Suprapubic skin (tissue), 4 donors: Measurements from ENCODE around the gene GRIK3. TPM values are rescaled to one million over a fixed set of nuclear protein-coding genes. Genes with fewer than 3 reads are reported as not detected.

ENCODE experiments used
- DNase-seq, 2 donors: peaks; one replicate each; pipeline ENCODE4 v3.0.0-alpha.2; 2019; ENCODE audit warnings: low spot score in 2 of 2
- H3K27ac ChIP-seq: fragments of 200-600 bp; sonication (generic); one replicate; pipeline ENCODE4 v1.5.1; 2019
- H3K27me3 ChIP-seq: fragments of 200-600 bp; sonication (generic); one replicate; pipeline ENCODE4 v1.5.1; 2019
- H3K36me3 ChIP-seq: fragments of 200-600 bp; sonication (generic); one replicate; pipeline ENCODE4 v1.5.1; 2019
- H3K4me1 ChIP-seq: fragments of 200-600 bp; sonication (generic); one replicate; pipeline ENCODE4 v1.5.1; 2019
- H3K4me3 ChIP-seq: fragments of 200-600 bp; sonication (generic); one replicate; pipeline ENCODE4 v1.5.1; 2019; ENCODE audit warnings: mild to moderate bottlenecking
- H3K9me3 ChIP-seq: fragments of 200-600 bp; sonication (generic); one replicate; pipeline ENCODE4 v1.5.1; 2019
- EP300 ChIP-seq: sonication (generic); formaldehyde crosslinking; IDR thresholded peaks from one replicate; pipeline ENCODE4 v1.6.1; 2017; ENCODE audit warnings: antibody characterized with exemption
- POLR2A ChIP-seq, 2 donors: fragments of 450-650 bp; IDR thresholded peaks; one replicate each; pipeline ENCODE4 v1.6.1; 2017; ENCODE audit warnings: antibody characterized with exemption in 2 of 2, mild to moderate bottlenecking in 2 of 2, moderate library complexity in 2 of 2
- POLR2AphosphoS5 ChIP-seq, 3 donors: sonication (generic); formaldehyde crosslinking; IDR thresholded peaks; one replicate each; pipeline ENCODE4 v1.6.1; 2017; ENCODE audit warnings: antibody characterized with exemption in 3 of 3
- WGBS: methylation state at CpG from one replicate; pipeline ENCODE4 v1.1.5; 2018; 5-methylcytosine and 5-hydroxymethylcytosine counted together
- total RNA-seq, 4 donors: library from RNA; depleted of rRNA; stranded (reverse); fragments of >200 nt; gene quantifications; one replicate each; pipeline ENCODE4 v1.1.0, GENCODE V29; 2016
- TF ChIP-seq, protein P1 (sequence below), 2 donors: fragments of 200-600 bp in 1 of 2; fragments of 450-650 bp in 1 of 2; sonication (generic) in 1 of 2; IDR thresholded peaks; one replicate each; pipeline ENCODE4 v1.5.1; 2016 to 2019; ENCODE audit warnings: antibody characterized with exemption in 2 of 2, mild to moderate bottlenecking in 1 of 2, moderate library complexity in 1 of 2

Gene GRIK3
- total RNA-seq, 4 donors from 2014 or later: 0.18 to 0.64 (median 0.37) TPM

DNA sequence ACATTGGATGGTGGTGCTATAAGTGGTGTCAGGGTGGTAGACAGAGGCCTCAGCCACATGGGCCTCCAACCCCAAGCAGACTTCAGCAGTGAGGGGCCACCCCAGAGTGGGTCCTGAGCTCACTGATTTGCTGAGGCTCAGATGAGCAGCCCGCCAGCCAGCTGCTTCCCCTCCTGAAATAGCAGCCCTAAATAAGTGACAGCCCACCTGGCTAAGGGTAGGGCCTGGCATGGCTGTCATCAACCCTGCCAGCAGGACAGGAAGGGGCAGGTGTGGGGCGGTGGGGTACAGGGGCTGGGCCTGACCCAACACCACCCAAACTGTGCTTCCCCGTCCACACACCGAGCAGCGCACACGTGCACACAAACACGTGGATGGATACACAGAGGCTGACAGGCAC lies 79.3 kb downstream of the GRIK3 start:
- H3K36me3 ChIP-seq: no peaks in the 10 kb centered on the region
- H3K27me3 ChIP-seq: peaks cover 30% of the 10 kb centered on the region
- no peak for DNase-seq
- no peak overlapping the region for H3K27ac ChIP-seq
- WGBS: no CpG with 5 or more reads among the region's 7 CpGs
- TF ChIP-seq POLR2AphosphoS5 (IDR thresholded peaks at IDR 0.05) (no peak), POLR2A (IDR thresholded peaks at IDR 0.05) (no peak), EP300 (no peak)
- TF ChIP-seq, protein P1, sequence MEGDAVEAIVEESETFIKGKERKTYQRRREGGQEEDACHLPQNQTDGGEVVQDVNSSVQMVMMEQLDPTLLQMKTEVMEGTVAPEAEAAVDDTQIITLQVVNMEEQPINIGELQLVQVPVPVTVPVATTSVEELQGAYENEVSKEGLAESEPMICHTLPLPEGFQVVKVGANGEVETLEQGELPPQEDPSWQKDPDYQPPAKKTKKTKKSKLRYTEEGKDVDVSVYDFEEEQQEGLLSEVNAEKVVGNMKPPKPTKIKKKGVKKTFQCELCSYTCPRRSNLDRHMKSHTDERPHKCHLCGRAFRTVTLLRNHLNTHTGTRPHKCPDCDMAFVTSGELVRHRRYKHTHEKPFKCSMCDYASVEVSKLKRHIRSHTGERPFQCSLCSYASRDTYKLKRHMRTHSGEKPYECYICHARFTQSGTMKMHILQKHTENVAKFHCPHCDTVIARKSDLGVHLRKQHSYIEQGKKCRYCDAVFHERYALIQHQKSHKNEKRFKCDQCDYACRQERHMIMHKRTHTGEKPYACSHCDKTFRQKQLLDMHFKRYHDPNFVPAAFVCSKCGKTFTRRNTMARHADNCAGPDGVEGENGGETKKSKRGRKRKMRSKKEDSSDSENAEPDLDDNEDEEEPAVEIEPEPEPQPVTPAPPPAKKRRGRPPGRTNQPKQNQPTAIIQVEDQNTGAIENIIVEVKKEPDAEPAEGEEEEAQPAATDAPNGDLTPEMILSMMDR (IDR thresholded peaks at IDR 0.05): no peak
- no peak overlapping the region for H3K4me3 ChIP-seq
- no peaks in the 10 kb centered on the region for H3K4me1 ChIP-seq
- H3K9me3 ChIP-seq: no peaks in the 10 kb centered on the region

DNA sequence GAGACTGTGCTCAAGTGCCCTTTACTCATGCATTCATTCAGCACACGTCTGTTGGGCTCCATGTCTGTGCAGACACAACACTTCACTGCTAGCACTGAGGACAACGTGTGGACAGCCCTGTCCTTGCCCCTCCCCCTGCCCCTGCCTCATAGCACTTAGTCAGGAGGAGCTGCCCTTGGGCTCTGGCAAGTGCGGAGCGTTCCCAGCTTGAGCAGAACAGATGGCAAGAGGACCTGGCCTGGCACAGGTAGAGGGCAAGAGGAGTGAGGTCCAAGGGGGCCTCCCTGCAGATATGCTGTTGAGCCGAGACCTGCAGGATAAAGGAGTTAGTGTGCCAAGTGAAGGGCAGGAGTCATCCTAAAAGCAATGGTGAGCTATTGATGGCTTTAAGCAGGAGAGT lies 81.3 kb downstream of the GRIK3 start:
- Histone ChIP-seq H3K27me3 (peaks cover 38% of the 10 kb centered on the region), H3K4me3 (no peak overlapping the region), H3K27ac (no peak overlapping the region), H3K36me3 (no peaks in the 10 kb centered on the region), H3K4me1 (no peaks in the 10 kb centered on the region), H3K9me3 (no peaks in the 10 kb centered on the region)
- no peak for DNase-seq
- 91% methylated on average over 1 of the region's 5 CpGs for WGBS
- TF ChIP-seq EP300 (no peak), POLR2AphosphoS5 (IDR thresholded peaks at IDR 0.05) (no peak), POLR2A (IDR thresholded peaks at IDR 0.05) (no peak)
- TF ChIP-seq, protein P1 (IDR thresholded peaks at IDR 0.05): no peak

DNA sequence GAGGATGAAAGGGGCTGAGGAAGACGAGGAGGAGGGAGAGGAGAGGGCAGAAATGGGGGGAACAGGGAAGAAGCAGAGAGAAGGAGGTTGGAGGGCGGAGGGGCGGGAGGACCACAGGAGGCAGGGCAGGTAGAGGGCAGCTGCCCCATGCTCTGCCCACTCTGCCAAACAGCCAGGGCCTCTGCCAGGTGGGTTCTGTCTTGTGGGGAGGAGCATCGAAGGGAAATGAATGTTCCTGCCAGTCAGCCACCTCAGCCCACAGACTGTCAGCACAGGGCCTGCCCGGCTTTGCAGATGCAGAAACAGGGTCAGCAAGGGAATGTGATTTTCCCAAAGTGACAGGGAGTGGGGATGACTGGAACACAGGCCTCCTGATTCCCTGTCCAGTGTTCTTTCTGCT lies 82.6 kb downstream of the GRIK3 start:
- Histone ChIP-seq H3K36me3 (no peaks in the 10 kb centered on the region), H3K4me1 (no peaks in the 10 kb centered on the region), H3K27ac (no peak overlapping the region), H3K27me3 (peaks cover 38% of the 10 kb centered on the region), H3K9me3 (no peaks in the 10 kb centered on the region), H3K4me3 (no peak overlapping the region)
- DNase-seq: no peak
- TF ChIP-seq POLR2AphosphoS5 (IDR thresholded peaks at IDR 0.05) (no peak), EP300 (no peak), POLR2A (IDR thresholded peaks at IDR 0.05) (no peak)
- TF ChIP-seq, protein P1 (IDR thresholded peaks at IDR 0.05): no peak
- 76% methylated on average over 5 of the region's 5 CpGs for WGBS

DNA sequence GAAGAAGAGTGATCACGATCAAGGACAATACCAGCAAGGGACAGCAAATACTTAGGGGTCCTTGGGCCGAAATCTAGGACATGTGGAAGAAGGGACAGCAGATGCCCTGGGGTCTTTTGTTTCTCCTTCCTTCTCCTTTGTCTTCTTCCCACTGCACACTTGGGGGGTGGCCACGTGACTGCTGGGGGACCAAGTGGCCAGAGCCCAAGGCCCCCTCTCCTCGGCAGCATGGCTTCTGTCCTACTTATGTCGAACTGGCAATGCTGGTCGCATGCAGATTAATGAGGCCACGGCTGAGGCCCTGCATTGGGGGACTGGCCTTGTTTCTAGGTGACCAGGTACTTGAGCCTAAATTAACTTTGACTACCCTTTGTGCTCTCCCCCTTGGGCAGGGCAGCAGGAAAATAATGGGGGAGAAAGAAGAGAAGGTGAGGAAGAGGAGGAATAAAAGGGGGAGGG lies 83.0 kb downstream of the GRIK3 start:
- Histone ChIP-seq H3K9me3 (no peaks in the 10 kb centered on the region), H3K4me1 (no peaks in the 10 kb centered on the region), H3K27me3 (peaks cover 39% of the 10 kb centered on the region), H3K4me3 (no peak overlapping the region), H3K36me3 (no peaks in the 10 kb centered on the region), H3K27ac (no peak overlapping the region)
- 43% methylated on average over 7 of the region's 7 CpGs for WGBS
- TF ChIP-seq, protein P1 (IDR thresholded peaks at IDR 0.05): no peak
- no peak for TF ChIP-seq EP300
- TF ChIP-seq POLR2AphosphoS5 (IDR thresholded peaks at IDR 0.05): no peak
- no peak for TF ChIP-seq POLR2A (IDR thresholded peaks at IDR 0.05)
- no peak for DNase-seq

DNA sequence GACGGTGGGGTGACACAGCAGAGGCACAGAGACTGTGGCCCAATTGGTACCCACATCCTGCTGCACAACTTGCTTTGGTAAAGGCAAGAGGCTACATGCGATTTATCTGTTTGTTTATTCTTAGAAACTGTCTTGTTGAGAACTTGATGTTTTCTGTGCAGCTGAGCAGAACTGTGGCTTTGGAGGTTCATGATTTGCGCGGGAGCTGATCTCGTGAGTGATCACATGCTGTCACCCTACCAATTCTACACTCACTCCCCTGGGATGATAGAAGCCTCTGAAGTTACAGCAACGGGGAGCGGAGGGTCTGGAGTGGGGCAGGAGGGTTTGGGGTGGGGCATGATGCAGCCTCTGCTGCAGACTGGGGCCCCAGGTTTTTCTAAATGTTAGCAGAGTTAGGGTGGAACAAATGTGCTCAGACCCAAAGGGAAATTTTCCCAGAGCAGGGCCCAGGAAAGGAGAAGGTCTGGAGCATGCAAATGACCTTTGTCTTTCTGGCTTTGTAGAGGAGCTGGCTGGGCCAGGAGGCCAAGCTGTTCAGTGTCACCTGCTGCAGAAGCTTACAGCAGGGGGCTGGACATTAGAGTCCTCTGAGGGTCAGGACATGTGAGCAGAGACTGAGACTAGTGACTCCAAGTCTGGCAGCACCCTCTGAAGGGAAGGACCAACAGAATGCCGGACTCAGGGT lies 83.6 kb downstream of the GRIK3 start:
- Histone ChIP-seq H3K4me1 (no peaks in the 10 kb centered on the region), H3K9me3 (no peaks in the 10 kb centered on the region), H3K27me3 (peaks cover 44% of the 10 kb centered on the region), H3K4me3 (no peak overlapping the region), H3K27ac (no peak overlapping the region), H3K36me3 (no peaks in the 10 kb centered on the region)
- DNase-seq: no peak
- TF ChIP-seq EP300: no peak
- TF ChIP-seq, protein P1 (IDR thresholded peaks at IDR 0.05): no peak
- TF ChIP-seq POLR2AphosphoS5 (IDR thresholded peaks at IDR 0.05): no peak
- no peak for TF ChIP-seq POLR2A (IDR thresholded peaks at IDR 0.05)
- 73% methylated on average over 8 of the region's 8 CpGs for WGBS
